NB4 (cell line): ENCODE measurements around the gene XRCC6.
A peak's percentile ranks its signal among the peaks of the same experiment; 100 is the strongest.
"Not testable (repeated sequence)": the region's sequence is repeated elsewhere in the genome, so short reads cannot be mapped to it uniquely, and the experiment has no call there.

Source experiments
- DNase-seq: peaks from one replicate; pipeline ENCODE4 v3.0.0; 2010; ENCODE audit warnings: low read depth
- H3K4me3 ChIP-seq: one replicate; pipeline ENCODE4 v1.5.1; 2011; ENCODE audit warnings: mild to moderate bottlenecking, low read depth, low read length, moderate library complexity
- CTCF ChIP-seq: IDR thresholded peaks from one replicate; pipeline ENCODE4 v1.5.1; 2012; ENCODE audit warnings: low read depth, low read length
- MAX ChIP-seq: IDR thresholded peaks from 2 replicates; pipeline ENCODE4 v1.6.1; 2011; ENCODE audit warnings: low read depth, low read length
- MYC ChIP-seq: IDR thresholded peaks from 2 replicates; pipeline ENCODE4 v1.6.1; 2011; ENCODE audit warnings: low read depth, low read length
- POLR2A ChIP-seq: IDR thresholded peaks from 2 replicates; pipeline ENCODE4 v1.6.1; 2011; ENCODE audit warnings: mild to moderate bottlenecking; ENCODE audit not compliant: insufficient read length; ENCODE audit errors: extremely low read depth

Gene XRCC6

GRCh38 chr22:41585898-41586297 is 35.2 kb upstream of the XRCC6 start:
- TF ChIP-seq MAX (no peak), CTCF (no peak), MYC (no peak)
- no peak for DNase-seq
- no peak overlapping the region for H3K4me3 ChIP-seq

GRCh38 chr22:41587347-41587723 is 33.8 kb upstream of the XRCC6 start:
- TF ChIP-seq CTCF: no peak
- no peak for TF ChIP-seq POLR2A
- no peak for TF ChIP-seq MAX
- TF ChIP-seq MYC: no peak
- H3K4me3 ChIP-seq: no peak overlapping the region
- DNase-seq: no peak

- H3K4me3 ChIP-seq: peak within 1 kb of the TSS; percentile 78
- no peak for TF ChIP-seq CTCF
- TF ChIP-seq MAX: peak; percentile 34; the same call in 1 of the 2 replicates
- TF ChIP-seq MYC: peak; percentile 72
- peak; percentile 51 for TF ChIP-seq POLR2A
Observed at GRCh38 chr22:41589391-41590241, 31.5 kb upstream of the XRCC6 start, which contains the start of gene PMM1. Gene PMM1, minus strand, starts transcription at chr22:41589840. Its CDS starts 35 bp downstream, at chr22:41589805.

GRCh38 chr22:41593336-41593960 is 27.6 kb upstream of the XRCC6 start:
- DNase-seq, H3K4me3 ChIP-seq: not testable (repeated sequence)

More at GRCh38 chr22:41589391-41590241, 31.5 kb upstream of the XRCC6 start, which contains the start of gene PMM1:
- peak; percentile 99 for DNase-seq

- TF ChIP-seq CTCF (no peak), MAX (no peak), MYC (no peak), POLR2A (no peak)
- no peak overlapping the region for H3K4me3 ChIP-seq
- no peak for DNase-seq
Observed at GRCh38 chr22:41595703-41596102, 25.4 kb upstream of the XRCC6 start.

GRCh38 chr22:41596776-41597634 is 24.1 kb upstream of the XRCC6 start:
- TF ChIP-seq POLR2A (no peak), CTCF (peak; percentile 82), MAX (0 out of 2 replicates have a peak, but pooled peaks have one; percentile 22)
- no peak overlapping the region for H3K4me3 ChIP-seq
- peak; percentile 66 for DNase-seq
